ENCODE results near the gene ATL1. TPM values are rescaled to one million over a fixed set of nuclear protein-coding genes. Genes with fewer than 3 reads are reported as not detected.

The ATL1 gene
- 1.8 and 4.0 TPM in 2 replicates for total RNA-seq

DNA sequence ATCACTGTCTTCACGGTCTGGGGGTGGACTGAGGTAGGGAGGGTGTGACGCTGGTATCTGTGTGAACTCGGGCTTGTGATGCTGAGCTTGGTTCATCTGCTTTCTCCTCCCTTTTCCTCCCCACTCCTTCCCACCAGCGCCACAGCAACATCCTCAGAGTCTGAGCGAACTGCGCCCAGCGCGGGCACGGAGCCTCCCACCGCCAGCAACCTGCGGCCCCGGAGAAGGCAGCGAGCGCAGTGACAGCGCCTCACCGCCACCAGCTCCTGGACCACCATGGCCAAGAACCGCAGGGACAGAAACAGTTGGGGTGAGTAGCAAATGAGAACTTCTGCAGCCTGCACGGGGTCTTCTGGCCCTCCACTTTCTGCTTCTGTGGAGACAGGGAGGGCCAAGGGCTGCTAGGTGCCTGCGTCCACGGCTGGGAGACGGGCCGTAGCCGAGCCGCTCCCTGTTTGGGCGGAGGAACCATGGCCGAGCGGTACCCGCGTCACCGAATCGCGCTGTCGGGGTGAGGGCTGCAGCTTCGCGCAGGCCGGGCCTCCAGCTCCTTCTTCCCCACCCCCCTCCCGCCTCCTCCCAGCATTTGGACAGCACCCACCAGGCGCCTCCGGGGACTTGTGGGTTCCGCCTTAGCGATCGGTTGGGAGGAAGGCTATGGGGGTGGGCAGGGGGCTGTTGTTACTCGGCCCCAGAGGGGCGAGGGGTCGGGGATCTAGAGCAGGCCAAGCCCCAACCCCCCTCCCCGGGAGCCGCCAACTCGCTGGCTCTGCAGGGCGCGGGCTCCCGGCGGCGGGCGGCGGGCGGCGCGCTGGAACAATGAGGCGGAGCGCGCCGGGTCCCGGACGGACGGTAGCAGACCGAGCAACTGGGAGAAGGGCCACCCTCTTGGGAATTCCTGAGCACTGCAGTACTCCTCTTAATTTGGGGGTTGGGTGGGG, at the start of gene ATL1:
ATL1 (plus strand) TSS at position 156 of the 941 bp plus-strand sequence; CDS start at position 277, 121 bp downstream.

DNA sequence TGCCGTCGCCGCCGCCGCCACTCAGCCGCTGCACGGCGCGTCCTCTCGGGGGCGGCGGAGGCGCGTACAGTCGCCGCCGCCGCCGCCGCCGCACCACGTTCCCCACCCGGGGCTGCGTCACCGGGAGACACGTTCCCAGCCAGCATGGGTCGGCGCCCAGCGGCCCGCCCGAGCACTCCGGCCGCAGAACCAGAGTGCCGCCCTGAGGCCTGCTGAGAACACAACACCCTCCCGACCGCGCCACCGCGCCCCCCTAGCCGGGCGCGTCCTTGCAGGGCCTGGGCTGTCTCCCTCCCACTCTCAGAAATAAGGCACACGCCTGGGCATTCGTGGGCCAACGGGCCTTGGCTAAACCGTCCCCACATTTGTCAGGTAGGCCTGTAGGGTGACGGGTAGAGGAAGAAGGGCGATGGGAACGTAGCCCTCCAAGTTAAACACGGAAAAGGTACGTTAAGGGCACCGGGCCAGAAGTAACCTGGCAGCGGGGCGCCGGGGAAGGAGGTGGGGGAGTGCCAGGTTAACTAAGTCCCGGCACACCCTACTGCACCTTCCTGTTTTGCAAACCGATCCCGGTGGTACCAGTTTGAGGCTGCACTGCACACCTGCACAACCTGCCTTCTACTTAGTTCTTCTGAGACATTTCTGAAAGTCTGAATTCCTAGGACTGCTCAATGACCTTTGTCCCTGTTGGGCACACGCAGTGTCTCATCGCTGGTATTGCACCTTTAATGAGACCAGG, 27.3 kb upstream of the ATL1 start, which contains the start of gene MAP4K5:
MAP4K5 (minus strand) TSS at position 68 of the 739 bp plus-strand sequence. CDS start 520 bp downstream, outside the sequence.

DNA sequence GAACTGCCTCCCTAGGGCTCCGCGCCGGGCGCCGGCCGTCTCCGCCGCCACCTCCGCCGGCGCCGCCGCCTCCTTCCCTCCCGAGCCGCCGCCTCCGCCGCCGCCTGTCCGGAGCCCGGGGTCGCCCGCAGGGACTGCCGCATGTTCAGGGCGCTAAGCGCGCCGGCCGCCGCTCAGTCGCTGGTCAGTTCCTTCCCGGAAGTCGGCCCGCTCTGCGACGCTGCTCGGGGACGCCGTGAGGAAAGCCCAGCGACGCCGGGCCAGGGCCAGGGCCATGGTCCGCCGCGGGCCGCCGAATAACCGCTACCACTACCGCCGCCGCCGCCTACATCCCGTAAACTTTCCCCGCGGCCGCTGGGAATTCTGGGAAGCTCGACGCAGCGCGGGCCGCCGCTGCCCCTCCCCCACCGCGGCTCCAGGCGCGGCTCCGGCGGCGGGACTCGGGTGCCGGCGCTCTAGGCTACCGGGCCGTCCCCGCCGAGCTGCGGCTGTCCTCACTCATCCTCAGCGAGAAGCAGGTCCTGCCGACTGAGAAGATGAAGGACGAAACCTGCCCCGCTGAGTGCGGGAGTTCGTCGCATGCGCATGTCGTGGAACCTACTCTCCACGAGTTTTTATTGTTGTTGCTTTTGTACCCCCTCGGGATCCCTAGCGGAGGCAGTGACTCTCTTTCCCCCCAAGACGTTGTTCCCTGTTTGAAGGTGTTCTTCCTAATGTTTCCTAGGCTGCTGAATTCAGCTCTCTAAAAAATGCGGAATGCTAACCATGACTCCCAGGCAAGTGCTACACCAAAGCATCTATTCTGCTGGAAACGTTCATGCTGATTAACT, 108.3 kb downstream of the ATL1 start, which contains the start of gene SAV1:
SAV1 (minus strand) TSS at position 311 of the 830 bp plus-strand sequence. CDS start 339 bp downstream, outside the sequence.

Other genes with a start within 250 kb of the ATL1 start
- 3.1 and 6.7 TPM in 2 replicates for gene L2HGDH, start 247.9 kb upstream of the ATL1 start, total RNA-seq
- 4.5 and 4.7 TPM in 2 replicates for gene DMAC2L, start 247.8 kb upstream of the ATL1 start, total RNA-seq
- gene CDKL1, start 163.3 kb upstream of the ATL1 start, total RNA-seq = 9.7 and 15.1 TPM in 2 replicates
- gene MAP4K5, start 27.6 kb upstream of the ATL1 start, total RNA-seq = 29.6 and 50.7 TPM in 2 replicates
- gene SAV1, start 108.2 kb downstream of the ATL1 start, total RNA-seq = 27.9 and 32.9 TPM in 2 replicates